HepG2 (cell line): ENCODE measurements around the gene CDH13.

Experiments used
- CHD4 ChIP-seq: fragments of 200-600 bp; sonication (generic); IDR thresholded peaks from 2 replicates; pipeline ENCODE4 v1.7.0; 2017; ENCODE audit warnings: mild to moderate bottlenecking, low read length, borderline replicate concordance
- CREM ChIP-seq, 2 experiments: sonication (generic) in 1 of 2; formaldehyde crosslinking in 1 of 2; IDR thresholded peaks; 2 replicates each; pipeline versions ENCODE4 v1.4.0 to v1.6.1; 2016 to 2020; ENCODE audit warnings: antibody characterized with exemption in 1 of 2, mild to moderate bottlenecking in 1 of 2, missing genetic modification reagents in 1 of 2
- CTCF ChIP-seq: sonication (generic); formaldehyde crosslinking; IDR thresholded peaks from 2 replicates; pipeline ENCODE4 v1.5.0; 2020; ENCODE audit warnings: mild to moderate bottlenecking, missing genetic modification reagents, moderate library complexity
- MYNN ChIP-seq: sonication (generic); formaldehyde crosslinking; IDR thresholded peaks from 2 replicates; pipeline ENCODE4 v1.4.0; 2020; ENCODE audit warnings: mild to moderate bottlenecking, low read depth, missing genetic modification reagents
- ZBTB37 ChIP-seq: sonication (generic); formaldehyde crosslinking; IDR thresholded peaks from 2 replicates; pipeline ENCODE4 v1.4.0; 2020; ENCODE audit warnings: mild to moderate bottlenecking, missing genetic modification reagents
- ZBTB8A ChIP-seq: sonication (generic); formaldehyde crosslinking; IDR thresholded peaks from 2 replicates; pipeline ENCODE4 v1.4.0; 2020; ENCODE audit warnings: mild to moderate bottlenecking, low read depth, missing genetic modification reagents, borderline replicate concordance
- TF ChIP-seq, protein P1 (sequence below): sonication (generic); formaldehyde crosslinking; IDR thresholded peaks from 2 replicates; pipeline ENCODE4 v1.8.0; 2022; ENCODE audit warnings: mild to moderate bottlenecking, missing genetic modification reagents
- TF ChIP-seq, protein P2 (sequence below): sonication (generic); formaldehyde crosslinking; IDR thresholded peaks from 2 replicates; pipeline ENCODE4 v1.5.0; 2020; ENCODE audit warnings: missing genetic modification reagents

DNA sequence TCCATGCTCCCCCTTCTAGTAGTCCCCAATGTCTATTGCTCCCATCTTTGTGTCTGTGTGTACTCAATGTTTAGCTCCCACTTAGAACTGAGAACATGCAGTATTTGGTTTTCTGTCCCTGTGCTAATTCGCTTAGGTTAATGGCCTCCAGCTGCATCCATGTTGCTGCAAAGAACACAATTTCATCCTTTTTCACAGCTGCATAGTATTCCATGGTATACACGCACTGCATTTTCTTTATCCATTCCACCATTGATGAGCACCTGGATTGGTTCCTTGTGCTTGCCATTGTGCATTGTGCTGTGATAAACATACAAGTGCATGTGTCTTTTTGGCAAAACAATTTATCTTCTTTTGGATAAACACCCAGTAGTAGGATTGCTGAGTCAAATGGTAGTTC, 1104.0 kb downstream of the CDH13 start:
- TF ChIP-seq, protein P1, sequence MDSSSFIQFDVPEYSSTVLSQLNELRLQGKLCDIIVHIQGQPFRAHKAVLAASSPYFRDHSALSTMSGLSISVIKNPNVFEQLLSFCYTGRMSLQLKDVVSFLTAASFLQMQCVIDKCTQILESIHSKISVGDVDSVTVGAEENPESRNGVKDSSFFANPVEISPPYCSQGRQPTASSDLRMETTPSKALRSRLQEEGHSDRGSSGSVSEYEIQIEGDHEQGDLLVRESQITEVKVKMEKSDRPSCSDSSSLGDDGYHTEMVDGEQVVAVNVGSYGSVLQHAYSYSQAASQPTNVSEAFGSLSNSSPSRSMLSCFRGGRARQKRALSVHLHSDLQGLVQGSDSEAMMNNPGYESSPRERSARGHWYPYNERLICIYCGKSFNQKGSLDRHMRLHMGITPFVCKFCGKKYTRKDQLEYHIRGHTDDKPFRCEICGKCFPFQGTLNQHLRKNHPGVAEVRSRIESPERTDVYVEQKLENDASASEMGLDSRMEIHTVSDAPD, result no peak
- TF ChIP-seq MYNN (CRISPR knock-in tag) (no peak), ZBTB37 (CRISPR knock-in tag) (no peak), CTCF (CRISPR knock-in tag) (no peak), CREM (IDR thresholded peaks at IDR 0.05) (no peak), CREM (CRISPR knock-in tag; IDR thresholded peaks at IDR 0.05) (no peak), ZBTB8A (CRISPR knock-in tag) (no peak), CHD4 (no peak)
- TF ChIP-seq, protein P2, sequence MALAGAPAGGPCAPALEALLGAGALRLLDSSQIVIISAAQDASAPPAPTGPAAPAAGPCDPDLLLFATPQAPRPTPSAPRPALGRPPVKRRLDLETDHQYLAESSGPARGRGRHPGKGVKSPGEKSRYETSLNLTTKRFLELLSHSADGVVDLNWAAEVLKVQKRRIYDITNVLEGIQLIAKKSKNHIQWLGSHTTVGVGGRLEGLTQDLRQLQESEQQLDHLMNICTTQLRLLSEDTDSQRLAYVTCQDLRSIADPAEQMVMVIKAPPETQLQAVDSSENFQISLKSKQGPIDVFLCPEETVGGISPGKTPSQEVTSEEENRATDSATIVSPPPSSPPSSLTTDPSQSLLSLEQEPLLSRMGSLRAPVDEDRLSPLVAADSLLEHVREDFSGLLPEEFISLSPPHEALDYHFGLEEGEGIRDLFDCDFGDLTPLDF (CRISPR knock-in tag), result no peak
